H1 (cell line): ENCODE measurements around the gene ZNF462. TPM values are rescaled to one million over a fixed set of nuclear protein-coding genes. Genes with fewer than 3 reads are reported as not detected.

Experiments
- CHD1 ChIP-seq: IDR thresholded peaks from 2 replicates; pipeline ENCODE4 v1.6.1; 2012; ENCODE audit warnings: low read depth, low read length, improper control_type of control experiment
- CHD7 ChIP-seq: fragments of 300-600 bp; sonication (generic); IDR thresholded peaks from 2 replicates; pipeline ENCODE4 v1.7.1; 2012; ENCODE audit warnings: low read length, moderate library complexity, mild to moderate bottlenecking, inconsistent platforms; ENCODE audit not compliant: insufficient replicate concordance
- SP1 ChIP-seq: IDR thresholded peaks from 2 replicates; pipeline ENCODE4 v1.6.1; 2011; ENCODE audit warnings: low read depth, low read length
- polyA plus RNA-seq, 7 experiments: library from polyadenylated mRNA; depleted of rRNA in 3 of 7; stranded (reverse) in 5 of 7; unstranded in 2 of 7; fragments of >200 nt in 5 of 7; fragments of 200-250 nt in 2 of 7; gene quantifications; 1 replicate in 5 of 7; 2 replicates in 1 of 7; 4 replicates in 1 of 7; pipeline versions ENCODE4 v1.2.1 to v1.2.3, GENCODE V29; 2011 to 2013; ENCODE audit warnings: missing spikeins in 2 of 7, mixed read lengths in 2 of 7
- total RNA-seq: library from RNA; stranded (reverse); fragmentation: NEBNext Ultra II Directional; extraction: Animal tissue kit (Norgen Biotek cat#: 25700); gene quantifications from 2 replicates; pipeline ENCODE4 v1.2.1, GENCODE V29; 2021

Gene ZNF462
- total and polyA plus RNA-seq, 2 of the 8 experiments (the other 6 are each of a cell fraction or from before 2014, with no cell fraction given): 30.0 to 163 TPM

- TF ChIP-seq CHD7: no peak
- TF ChIP-seq CHD1: no peak
- TF ChIP-seq SP1: no peak
These were observed 94.0 kb downstream of the ZNF462 start (continued) for GRCh38 chr9:106956971-106957370.
